Stimulated activated CD8-positive, alpha-beta memory T cell treated with anti-CD3 and anti-CD28 coated beads, Interleukin-15, amount 100 ng/mL, for 1 hour (primary cell): Measurements from ENCODE around the gene CYP2R1.

Source experiments
- DNase-seq: peaks from one replicate; pipeline ENCODE4 v3.0.0-alpha.2; 2020; ENCODE audit warnings: low read depth

The CYP2R1 gene, protein sequence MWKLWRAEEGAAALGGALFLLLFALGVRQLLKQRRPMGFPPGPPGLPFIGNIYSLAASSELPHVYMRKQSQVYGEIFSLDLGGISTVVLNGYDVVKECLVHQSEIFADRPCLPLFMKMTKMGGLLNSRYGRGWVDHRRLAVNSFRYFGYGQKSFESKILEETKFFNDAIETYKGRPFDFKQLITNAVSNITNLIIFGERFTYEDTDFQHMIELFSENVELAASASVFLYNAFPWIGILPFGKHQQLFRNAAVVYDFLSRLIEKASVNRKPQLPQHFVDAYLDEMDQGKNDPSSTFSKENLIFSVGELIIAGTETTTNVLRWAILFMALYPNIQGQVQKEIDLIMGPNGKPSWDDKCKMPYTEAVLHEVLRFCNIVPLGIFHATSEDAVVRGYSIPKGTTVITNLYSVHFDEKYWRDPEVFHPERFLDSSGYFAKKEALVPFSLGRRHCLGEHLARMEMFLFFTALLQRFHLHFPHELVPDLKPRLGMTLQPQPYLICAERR

DNA sequence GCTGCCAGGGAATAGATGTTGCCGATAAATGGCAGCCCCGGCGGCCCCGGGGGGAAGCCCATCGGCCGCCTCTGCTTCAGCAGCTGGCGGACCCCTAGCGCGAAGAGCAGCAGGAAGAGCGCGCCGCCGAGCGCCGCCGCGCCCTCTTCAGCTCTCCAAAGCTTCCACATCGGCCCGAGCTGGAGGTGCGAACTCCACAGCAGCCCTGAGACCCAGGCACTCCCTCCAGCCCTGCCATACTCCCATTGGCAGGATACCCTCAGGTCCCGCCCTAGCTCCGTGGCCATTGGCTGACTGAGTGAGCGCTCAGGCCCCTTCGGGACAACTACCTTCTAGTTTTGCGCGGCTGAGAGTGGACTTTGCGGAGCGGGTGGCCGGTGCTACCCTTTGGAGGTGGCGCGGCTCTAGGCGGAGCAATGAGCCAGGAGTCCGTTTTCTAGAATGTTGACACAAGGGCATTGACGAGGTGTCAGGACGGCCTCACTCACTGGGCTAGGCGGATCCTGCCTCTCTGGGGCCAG is at the start of gene CYP2R1:
CYP2R1 (minus strand) TSS at position 196 of the 521 bp plus-strand sequence; CDS start at position 170, 26 bp downstream.
- peak; percentile 79 for DNase-seq

DNA sequence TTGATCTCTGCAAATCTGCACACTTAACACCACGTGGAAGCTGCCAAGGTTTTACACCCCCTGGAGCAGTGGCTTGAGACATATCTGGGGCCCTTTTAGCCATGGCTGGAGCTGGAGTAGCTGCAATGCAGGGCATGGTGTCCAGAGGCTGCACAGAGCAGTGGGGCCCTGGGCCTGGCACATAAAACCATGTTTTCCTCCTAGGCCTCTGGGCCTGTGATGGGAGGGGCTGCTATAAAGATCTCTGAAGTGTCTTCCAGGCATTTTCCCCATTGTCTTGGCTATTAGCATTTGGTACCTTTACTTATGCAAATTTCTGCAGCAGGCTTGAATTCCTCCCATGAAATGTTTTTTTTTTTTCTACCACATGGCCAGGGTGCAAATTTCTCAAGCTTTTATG is 46.9 kb upstream of the CYP2R1 start:
- no peak for DNase-seq

DNA sequence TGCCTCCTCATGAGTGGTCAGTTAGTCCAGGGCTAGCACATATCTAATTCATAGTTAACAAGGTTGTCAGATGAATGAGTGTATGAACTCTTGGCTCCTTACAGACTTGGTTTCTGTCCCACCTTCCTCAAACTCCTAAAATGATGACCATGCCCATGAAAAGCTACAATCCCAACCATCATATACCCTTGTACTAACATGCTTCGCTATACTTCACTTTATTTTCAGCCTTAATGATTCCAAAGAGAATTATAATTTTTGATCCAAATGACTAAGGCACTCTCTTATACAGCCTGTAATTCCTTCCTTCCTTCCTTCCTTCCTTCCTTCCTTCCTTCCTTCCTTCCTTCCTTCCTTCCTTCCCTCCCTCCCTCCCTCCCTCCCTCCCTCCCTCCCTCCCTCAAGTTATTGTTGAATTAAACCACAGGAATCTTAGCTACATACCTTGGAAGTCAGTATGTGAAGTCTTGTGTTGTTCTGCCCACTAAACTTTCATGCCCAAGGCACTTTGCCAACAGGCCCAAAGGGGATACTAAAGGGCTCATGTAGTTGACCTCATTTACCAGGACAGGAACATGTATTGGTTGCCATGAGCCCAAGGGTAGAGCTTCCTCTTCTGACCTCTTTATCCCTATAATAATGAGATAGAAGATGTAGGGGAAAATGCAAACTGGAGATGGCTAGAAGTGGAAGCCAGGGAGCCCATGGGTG is 42.8 kb upstream of the CYP2R1 start:
- no peak for DNase-seq

DNA sequence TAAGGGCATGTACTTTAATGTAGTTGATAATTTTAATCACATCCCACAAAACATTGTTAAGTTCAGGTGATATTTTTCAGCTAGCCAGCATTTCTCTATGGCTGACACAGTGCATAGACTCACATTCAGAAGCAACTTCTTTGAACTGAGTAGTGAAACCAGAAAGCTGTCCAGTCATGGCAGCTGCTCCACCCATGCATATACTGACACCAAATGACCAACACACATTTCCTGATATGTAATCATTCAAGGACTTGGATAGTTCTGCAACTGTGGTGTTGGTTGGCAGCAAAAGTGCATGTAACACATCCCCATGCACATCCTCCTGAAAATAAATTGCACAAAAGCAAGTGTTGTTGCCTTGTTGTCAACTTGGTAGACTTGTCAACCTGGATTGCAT is 40.4 kb upstream of the CYP2R1 start:
- DNase-seq: no peak

DNA sequence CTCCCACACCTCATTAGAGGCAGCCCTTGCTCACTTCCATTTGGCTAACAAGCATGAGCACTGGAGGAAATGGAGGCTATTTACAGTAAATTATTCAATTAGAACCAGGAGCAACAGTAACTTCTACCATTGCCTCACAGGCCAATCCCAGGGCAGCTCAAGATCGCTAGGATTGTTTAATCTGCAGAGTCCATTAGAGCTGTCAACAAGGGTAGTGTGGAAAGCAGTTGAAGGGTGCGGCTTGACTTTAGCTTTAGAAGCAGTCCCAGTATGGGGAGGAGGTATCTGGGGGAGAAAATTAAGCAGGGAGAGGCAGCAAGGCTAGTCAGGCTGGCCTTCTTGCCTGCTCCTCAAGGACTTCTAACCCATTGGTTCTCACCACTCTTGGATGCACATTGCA is 38.3 kb upstream of the CYP2R1 start:
- no peak for DNase-seq

DNA sequence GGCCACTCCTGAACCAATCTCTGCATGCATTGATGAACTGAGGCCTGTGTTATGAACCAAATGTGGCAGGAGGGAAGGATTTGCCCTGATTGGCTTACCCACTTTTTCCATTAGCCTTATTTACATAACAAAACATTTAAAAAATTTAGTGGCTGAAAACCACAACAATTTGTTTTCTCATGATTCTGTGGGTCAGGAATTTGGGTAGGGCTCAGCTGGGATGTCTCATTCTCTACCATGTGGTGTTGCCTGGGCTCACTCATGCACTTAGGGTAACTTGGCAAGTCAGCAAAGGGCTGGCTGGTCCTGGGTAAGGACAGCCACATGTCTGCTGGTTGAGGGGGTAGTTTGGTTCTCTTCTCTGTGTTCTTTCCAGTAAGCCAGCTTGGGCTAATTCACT is 35.1 kb upstream of the CYP2R1 start:
- no peak for DNase-seq

DNA sequence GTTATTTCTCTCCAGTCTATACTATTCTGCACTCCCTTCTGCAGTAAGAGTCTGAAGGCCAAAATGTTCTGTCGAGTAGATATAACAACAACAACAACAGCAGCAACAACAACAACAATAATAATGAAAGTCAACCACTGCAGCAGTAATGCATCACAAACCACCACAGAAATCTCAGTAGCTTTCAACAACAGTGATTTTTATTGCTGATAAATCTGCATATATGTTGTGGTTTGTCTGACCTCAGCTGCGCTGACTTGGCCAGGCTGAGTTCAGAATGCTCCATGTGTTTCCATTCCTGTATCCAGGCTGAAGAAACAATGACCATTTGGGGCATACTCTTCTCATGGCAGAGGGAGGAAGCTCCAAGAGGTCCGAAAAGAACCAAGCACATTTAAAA is 32.3 kb upstream of the CYP2R1 start:
- DNase-seq: no peak

DNA sequence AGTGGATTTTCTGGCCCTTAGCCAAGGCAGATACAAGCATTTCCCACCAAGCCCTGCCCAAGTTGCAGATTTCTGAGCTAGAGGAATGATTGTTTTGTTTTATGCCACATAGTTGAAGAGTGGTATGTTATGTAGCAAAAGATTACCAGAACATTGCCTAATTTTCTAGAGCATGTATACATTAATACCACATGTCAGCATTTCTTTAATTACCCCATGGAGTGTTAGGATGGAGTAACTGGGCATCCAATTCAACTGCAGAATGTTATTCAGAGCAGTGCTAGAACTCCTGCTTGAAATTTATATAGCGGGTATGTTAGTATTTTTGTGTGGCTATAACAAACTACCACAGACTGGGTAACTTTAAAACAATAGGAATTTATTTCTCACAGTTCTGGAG is 24.4 kb upstream of the CYP2R1 start:
- no peak for DNase-seq

DNA sequence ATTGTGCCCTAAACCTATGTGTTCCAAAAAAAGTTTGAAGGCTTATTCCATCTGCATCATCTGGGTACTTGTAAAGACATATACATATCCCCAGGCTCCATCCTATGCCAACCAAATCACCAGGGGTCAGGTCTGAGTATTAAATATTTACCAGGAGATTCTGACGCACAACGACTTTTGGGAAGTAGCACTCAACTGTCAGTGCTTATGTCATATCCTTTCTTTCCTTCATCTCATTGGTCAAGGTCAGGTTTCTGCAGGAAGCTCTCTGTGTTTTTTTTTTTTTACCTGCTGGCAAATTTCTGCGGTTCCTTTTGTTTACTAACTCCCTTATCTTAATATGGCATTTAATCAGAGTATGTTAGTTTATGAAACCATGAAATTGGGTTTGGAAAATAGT is 22.5 kb upstream of the CYP2R1 start:
- DNase-seq: no peak

DNA sequence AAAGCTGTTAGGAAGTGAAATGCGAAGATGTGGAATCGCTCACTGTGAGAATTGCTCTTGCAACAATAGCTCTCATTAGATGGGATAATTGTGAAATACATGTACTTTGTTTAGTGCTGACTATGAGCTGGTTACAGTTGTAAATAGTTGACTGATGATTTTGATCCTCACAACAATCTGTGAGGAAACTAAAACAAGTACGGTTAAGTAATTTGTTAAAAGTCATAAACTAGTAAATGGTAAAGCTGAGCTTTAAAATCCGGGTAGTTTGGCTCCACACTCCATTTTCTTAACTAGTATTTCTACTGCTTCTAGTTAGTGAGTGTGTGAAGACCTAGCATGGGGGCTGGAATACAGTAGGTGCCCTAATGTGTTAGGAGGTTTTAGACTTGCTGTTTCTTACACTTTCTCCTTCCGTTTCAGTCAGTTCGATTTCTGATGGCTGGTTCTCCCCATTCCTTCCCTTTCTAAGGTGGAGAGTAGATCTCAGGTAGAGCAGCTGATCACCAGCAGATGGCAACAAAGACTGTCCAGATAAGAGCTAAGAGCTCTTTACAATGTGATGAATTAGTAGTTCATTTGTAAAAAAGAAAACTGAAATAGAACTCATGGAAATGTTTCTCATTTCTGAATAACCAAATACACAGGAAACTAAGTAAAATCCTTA is 16.3 kb upstream of the CYP2R1 start:
- DNase-seq: no peak

DNA sequence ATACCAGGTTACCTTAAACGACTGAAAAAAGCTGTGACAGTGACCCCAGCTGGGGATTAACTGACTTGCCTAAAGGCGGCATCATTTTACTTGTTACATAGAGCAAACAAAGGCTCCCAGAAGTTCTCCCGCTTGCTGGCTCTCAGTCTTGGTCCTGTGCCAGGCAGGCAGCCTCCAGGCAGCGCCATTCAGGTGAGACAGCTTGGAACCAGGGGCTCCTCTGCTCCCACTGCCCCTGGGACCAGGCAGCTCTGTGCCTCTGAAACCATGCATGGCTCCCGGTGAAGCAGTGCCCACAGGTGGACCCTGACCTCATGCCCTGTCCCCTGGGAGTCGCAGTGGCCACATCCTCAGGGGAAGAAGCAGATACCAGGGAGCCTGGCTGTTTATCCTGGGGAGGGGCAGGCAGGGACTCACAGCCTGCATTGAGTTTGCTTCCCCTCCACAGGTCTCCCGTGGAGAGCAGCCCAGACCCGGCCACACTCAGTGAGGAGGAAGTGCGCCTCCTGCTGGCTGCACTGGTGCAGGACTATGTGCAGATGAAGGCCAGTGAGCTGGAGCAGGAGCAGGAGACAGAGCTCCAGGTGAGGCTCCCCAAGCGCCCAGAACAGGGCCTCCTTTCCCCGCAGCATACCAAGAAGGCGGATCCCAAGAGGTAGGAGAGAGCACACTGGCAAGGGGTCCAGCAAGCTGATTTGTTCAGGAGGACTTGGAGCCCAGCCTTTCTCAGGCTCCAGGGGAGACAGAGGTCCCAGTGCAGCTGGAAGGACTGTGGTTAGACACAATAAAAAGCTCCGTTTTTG is 15.6 kb upstream of the CYP2R1 start:
- DNase-seq: peak; percentile 73

DNA sequence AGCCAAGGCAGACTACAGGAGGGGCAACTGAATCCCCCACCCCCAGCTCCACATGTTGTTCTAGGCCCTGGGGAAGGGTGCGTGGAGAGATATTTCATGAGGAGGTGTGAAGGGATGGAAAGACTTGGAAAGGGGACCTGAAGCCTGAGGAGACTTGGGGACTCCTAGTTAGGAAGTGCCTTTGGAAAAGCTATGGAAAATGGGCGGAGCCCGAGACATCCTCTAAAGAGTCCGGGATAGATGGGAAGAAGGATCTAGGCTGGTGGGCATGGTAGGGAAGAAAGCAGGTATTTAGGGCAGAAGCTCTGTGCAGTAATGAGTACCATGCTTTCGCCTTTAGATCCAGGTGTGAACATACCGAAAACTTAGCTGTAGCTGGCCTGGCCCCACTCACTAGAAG is 15.0 kb upstream of the CYP2R1 start:
- DNase-seq: no peak

DNA sequence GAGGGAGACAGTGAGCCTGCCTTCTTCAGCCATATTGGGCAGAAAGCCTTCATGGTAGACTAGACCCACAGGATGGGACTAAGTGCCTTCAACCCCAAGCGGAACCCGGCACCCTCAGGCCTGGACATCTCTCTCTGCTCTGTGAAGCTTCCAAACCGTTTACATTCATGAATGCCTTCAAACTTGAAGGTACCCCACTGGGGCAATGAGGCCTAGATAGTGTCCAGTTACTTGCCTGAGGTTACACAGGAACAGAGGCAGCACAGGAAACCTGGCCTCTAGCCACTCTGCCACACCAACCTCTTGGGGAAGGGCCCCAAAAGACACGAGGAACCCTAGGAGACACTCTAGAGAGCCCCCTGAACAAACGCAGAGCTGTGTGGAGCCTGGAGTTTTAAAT is 14.5 kb upstream of the CYP2R1 start:
- no peak for DNase-seq

DNA sequence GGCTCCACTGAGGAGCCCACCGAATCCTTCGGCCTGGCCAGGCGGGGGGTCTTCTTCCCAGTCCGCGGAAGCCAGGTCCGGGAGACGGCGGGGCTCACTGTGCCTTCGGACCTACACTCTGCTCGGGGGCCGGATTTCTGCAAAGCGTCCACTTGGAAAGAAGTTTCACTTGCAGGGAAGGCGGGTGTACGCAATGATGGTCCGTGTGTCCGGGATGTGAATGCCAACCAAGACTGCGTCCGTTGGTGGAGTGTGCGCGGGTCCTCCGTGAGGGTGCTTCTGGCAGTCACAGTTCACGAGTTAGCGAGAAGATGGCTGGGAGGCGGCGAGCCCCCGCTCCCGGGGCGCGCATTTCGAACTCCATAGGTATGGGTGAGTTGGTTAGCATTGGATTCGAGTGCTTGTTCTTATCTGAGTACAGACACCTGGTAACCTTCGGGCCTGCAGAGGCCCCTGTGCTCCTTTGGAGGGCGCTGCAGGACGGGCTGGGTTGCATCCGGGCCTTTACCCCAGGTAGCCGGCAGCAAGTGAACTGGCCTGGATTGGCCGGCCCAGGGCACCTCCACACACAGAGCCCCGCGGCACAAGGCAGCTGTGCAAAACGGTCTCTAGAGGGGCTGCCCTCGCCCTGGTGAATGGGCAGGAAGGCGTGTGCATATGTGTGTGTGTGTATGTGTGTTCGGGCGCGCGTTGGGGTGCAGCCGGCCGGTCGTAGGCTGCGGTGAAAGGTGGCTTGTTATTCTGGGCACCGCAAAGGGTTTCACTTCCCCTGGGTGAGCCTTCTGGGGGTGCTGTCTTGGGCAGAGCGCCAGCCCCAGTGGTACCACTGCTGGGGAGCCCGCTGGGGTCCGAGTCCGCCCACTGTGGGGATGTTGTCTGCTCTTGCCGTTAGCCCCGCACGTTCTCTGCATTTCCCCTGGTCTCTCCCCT is 13.3 kb upstream of the CYP2R1 start:
- peak; percentile 43 for DNase-seq

DNA sequence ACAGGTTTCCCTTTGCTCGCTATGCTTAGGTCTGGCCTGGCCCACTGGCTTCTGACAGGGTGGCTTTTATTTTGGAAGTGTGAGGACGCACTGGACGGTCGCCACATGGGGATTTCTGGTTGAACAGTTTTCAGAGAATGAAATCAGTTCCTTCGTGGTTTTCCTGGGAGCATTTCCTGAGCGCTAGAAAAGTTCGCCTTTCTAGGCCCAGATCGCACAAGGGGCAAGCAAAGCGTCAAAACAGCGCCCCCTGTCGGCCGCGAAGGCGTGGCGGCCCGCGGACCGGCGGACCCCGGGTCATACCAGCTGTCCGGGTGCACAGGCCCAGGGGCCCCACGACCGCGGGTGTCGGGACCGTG is 12.7 kb upstream of the CYP2R1 start:
- DNase-seq: peak; percentile 76

DNA sequence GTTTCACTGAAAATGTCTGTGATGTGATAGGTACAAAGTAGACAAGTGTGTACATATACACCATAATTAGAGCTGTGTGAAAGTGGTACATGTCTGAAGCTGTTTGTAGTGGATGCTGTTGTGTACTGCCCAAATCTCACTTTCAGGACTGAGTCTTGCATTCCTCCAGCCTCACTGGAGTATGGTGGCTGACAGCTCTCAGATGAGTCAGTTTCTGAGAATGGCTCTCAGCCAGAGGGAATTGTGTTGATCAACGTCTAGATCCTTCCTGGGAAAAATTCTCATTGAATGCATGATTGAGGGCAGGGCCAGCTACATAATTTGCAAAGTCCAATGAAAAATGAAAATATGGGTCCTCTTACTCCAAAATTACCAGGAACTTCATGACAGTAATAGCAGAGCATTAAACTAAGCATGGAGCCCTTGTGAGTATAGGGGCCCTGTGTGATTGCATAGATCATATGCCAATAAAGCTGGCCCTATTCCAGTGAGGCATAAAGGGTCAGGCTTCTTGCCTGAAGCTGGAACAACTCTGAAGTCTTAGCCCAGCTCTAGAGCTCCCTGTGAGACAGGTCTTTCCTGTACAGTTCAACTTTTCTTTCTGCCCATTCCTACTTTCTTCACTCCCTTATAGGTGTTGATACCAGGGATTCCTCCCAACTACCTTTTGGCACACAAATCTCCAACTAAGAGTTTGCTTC is 10.8 kb upstream of the CYP2R1 start:
- DNase-seq: no peak

DNA sequence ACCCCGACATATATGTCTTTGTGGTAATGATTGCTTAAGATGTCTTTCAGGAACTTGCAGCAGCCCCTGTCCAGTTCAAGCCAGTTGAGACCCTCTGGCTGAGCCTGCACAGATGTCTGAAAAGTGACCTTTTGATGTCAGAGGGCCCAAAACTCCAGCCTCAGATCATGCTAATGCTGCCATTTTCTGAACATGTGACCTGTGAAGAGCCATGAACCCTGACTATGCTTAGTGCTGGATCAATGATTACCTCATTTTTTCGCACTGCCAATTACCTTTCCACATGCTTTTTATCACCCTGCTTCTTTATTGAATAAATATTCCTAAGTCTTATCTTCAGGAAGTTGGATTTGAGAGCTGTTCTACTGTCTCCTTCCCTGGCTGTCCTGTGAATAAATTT is 6.9 kb upstream of the CYP2R1 start:
- DNase-seq: no peak

DNA sequence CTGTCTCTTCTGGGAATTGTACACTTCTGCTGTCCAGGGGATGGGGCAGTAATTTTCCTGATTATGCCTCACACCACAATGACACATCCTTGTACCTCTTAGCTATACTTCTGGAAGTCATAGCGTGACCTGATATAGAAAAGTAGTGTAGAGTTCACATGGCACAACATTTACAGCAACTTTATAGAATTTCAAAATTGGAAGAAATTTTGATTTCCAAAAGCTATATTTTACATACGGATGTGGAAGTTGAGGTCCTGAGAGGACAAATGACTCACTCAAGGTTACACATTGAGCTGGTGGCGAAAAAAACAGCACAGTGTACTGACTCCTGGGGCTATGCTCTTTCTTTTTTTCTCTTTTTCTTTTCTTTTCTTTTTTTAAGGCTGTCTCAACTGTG is 6.3 kb upstream of the CYP2R1 start:
- no peak for DNase-seq

DNA sequence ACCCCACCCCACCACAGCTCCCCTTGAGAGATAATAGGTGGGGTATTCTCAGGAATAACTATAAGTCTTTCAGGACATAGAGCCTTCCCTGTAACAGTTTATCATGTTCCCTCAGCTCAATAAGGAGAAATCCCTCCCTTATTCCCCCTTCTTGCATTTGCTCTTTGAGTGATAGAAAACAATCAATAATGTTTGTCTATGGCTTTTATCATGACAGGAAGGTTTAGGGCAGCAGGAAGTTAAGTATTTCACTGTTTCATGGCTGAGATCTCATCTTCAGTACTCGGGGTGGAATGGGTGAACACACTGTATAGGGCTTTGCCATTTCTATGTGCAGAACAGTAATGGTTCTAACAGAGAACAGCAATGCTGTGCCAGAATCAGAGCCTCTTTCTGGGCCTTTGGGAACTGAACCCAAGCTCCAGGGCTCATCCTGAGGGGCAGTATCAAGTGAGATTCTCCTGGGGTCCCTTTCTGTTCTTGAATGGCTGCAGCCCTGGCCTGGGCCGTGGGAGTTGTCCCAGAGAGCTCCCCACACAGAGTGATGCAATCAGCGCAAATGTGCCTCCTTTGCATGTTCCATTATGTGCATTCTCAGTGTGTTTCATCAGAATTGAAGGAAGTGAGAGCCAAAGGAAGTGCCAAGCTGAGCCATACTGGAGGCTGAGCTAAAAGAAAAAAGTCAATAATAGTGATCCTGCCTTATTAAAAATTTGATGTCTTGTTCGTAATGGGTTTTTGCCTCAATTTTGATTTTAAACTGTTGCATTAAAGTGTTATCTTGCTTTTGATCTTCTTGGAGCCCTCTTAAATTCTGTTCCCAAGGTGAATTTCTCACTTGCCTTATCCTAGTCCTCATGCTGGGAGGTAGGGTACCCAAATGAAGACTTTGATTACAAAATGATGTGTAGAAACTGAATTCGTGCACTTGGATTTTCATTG is 2.9 kb upstream of the CYP2R1 start:
- no peak for DNase-seq
